GM12878 (cell line): ENCODE results near the gene ESRP2. TPM values are rescaled to one million over a fixed set of nuclear protein-coding genes. Genes with fewer than 3 reads are reported as not detected.

Experiments
- ATAC-seq: fragments of 200-7000 bp; cut with Tn5 transposase; 3 replicates; pipeline ENCODE4 v1.9.1; 2020; ENCODE audit warnings: mild to moderate bottlenecking, moderate library complexity
- BruUV-seq: library from RNA; stranded (reverse); fragments of 400-500 nt; replicated peaks from 2 replicates; lab custom pipeline; 2021; lab: Mats Ljungman, UMichigan
- CTCF ChIA-PET: fragments of 300-600 bp; sonication (Branson Sonifier 250); formaldehyde crosslinking; extraction: SDS; loops from one replicate; lab custom pipeline; 2021; ENCODE audit warnings: inconsistent platforms; lab: Yijun Ruan, JAX
- POLR2A ChIA-PET: fragments of 350-600 bp; formaldehyde crosslinking; extraction: SDS; loops from one replicate; lab custom pipeline; 2021; ENCODE audit warnings: inconsistent platforms; lab: Charles Lee
- RAD21 ChIA-PET: fragments of 300-600 bp; sonication (Branson Sonifier 250); formaldehyde crosslinking; loops from one replicate; lab custom pipeline; 2023; ENCODE audit warnings: antibody characterized with exemption; ENCODE audit not compliant: unreplicated experiment; lab: Charles Lee
- SMC1A ChIA-PET: fragments of 300-600 bp; sonication (Branson Sonifier 250); formaldehyde crosslinking; loops from one replicate; lab custom pipeline; 2023; ENCODE audit not compliant: unreplicated experiment, uncharacterized antibody; lab: Charles Lee
- DNase-seq: peaks from one replicate; pipeline ENCODE4 v3.0.0-alpha.2; 2011; ENCODE audit warnings: low read depth, low spot score
- FAIRE-seq: peaks from 3 replicates; lab custom pipeline; 2011; peaks lifted over from hg19 to GRCh38; lab: Jason Lieb, UNC
- H2AFZ ChIP-seq: 2 replicates; pipeline ENCODE4 v1.6.0; 2011; ENCODE audit warnings: low read depth, low read length, control low read depth; ENCODE audit not compliant: control insufficient read depth
- H3K27ac ChIP-seq: 2 replicates; pipeline ENCODE4 v1.5.1; 2011; ENCODE audit warnings: control low read depth; ENCODE audit not compliant: control insufficient read depth, insufficient read depth
- H3K27me3 ChIP-seq, 2 experiments: replicated peaks in 1 of 2; 2 replicates each; pipeline versions ENCODE4 v1.6.0 to v1.6.1; 2011; ENCODE audit warnings: low read length in 1 of 2; ENCODE audit not compliant: control insufficient read depth in 2 of 2, insufficient read depth in 2 of 2
- H3K36me3 ChIP-seq, 2 experiments: 2 replicates each; pipeline ENCODE4 v1.5.1; 2011; ENCODE audit warnings: low read length in 1 of 2; ENCODE audit not compliant: control insufficient read depth in 2 of 2, insufficient read depth in 2 of 2
- H3K4me1 ChIP-seq: 2 replicates; pipeline ENCODE4 v1.6.1; 2011; ENCODE audit warnings: mild to moderate bottlenecking, low read length, moderate library complexity, mixed read lengths; ENCODE audit not compliant: control insufficient read depth, insufficient read depth
- H3K4me2 ChIP-seq: 2 replicates; pipeline ENCODE4 v1.6.0; 2011; ENCODE audit warnings: control low read depth; ENCODE audit not compliant: control insufficient read depth, insufficient read depth
- H3K4me3 ChIP-seq: fragments of 200-600 bp; sonication (generic); 2 replicates; pipeline ENCODE4 v1.5.1; 2016
- H3K79me2 ChIP-seq: 2 replicates; pipeline ENCODE4 v1.6.0; 2011; ENCODE audit warnings: low read length; ENCODE audit not compliant: control insufficient read depth, insufficient read depth
- H3K9ac ChIP-seq: 2 replicates; pipeline ENCODE4 v1.8.0; 2011; ENCODE audit warnings: low read length, control low read depth, mixed read lengths; ENCODE audit not compliant: control insufficient read depth, insufficient read depth
- H3K9me3 ChIP-seq: replicated peaks from 3 replicates; pipeline ENCODE4 v1.5.1; 2011; ENCODE audit warnings: mild to moderate bottlenecking, low read length; ENCODE audit not compliant: control insufficient read depth, insufficient read depth
- H4K20me1 ChIP-seq: 2 replicates; pipeline ENCODE4 v1.6.0; 2011; ENCODE audit not compliant: control insufficient read depth, insufficient read depth
- ATF3 ChIP-seq: IDR thresholded peaks from 2 replicates; pipeline ENCODE4 v1.6.1; 2011; ENCODE audit warnings: low read depth, mild to moderate bottlenecking, low read length, moderate library complexity, borderline replicate concordance; ENCODE audit errors: extremely low read depth
- BCL3 ChIP-seq: IDR thresholded peaks from 2 replicates; pipeline ENCODE4 v1.6.1; 2011; ENCODE audit warnings: borderline replicate concordance, low read depth, mild to moderate bottlenecking, moderate library complexity, low read length; ENCODE audit not compliant: insufficient read depth, poor library complexity, severe bottlenecking
- BHLHE40 ChIP-seq, 2 experiments: fragments of 450-650 bp in 1 of 2; IDR thresholded peaks; 2 replicates each; pipeline ENCODE4 v1.6.1; 2011 to 2017; ENCODE audit warnings: low read depth in 2 of 2, borderline replicate concordance in 1 of 2, improper control_type of control experiment in 1 of 2, low read length in 1 of 2, mild to moderate bottlenecking in 1 of 2
- CEBPZ ChIP-seq: fragments of 150-350 bp; IDR thresholded peaks from 2 replicates; pipeline ENCODE4 v1.6.1; 2016; ENCODE audit warnings: low read depth, low read length
- GABPA ChIP-seq: IDR thresholded peaks from 2 replicates; pipeline ENCODE4 v1.6.1; 2014; ENCODE audit warnings: antibody characterized with exemption, low read depth, mild to moderate bottlenecking, inconsistent platforms
- HDAC6 ChIP-seq: fragments of 200-600 bp; sonication (generic); IDR thresholded peaks from one replicate; pipeline ENCODE4 v1.8.0; 2017; ENCODE audit warnings: antibody characterized with exemption; ENCODE audit not compliant: unreplicated experiment
- LARP7 ChIP-seq: fragments of 450-650 bp; IDR thresholded peaks from 2 replicates; pipeline ENCODE4 v1.6.1; 2017; ENCODE audit warnings: mild to moderate bottlenecking
- NR2C1 ChIP-seq: fragments of 450-650 bp; IDR thresholded peaks from 2 replicates; pipeline ENCODE4 v1.6.1; 2017; ENCODE audit warnings: antibody characterized with exemption, mild to moderate bottlenecking, moderate library complexity
- NRF1 ChIP-seq: conservative IDR thresholded peaks from 2 replicates; pipeline ENCODE4 v1.6.1; 2011; ENCODE audit warnings: mild to moderate bottlenecking, low read depth, low read length, improper control_type of control experiment
- PAX8 ChIP-seq: fragments of 450-650 bp; IDR thresholded peaks from 2 replicates; pipeline ENCODE4 v1.6.1; 2017; ENCODE audit warnings: mild to moderate bottlenecking, moderate library complexity
- PBX3 ChIP-seq: IDR thresholded peaks from 2 replicates; pipeline ENCODE4 v1.6.1; 2011; ENCODE audit warnings: mild to moderate bottlenecking, low read depth, low read length, moderate library complexity; ENCODE audit not compliant: insufficient replicate concordance
- RELA ChIP-seq: fragments of 450-650 bp; IDR thresholded peaks from 2 replicates; pipeline ENCODE4 v1.8.0; 2014; ENCODE audit warnings: borderline replicate concordance; ENCODE audit not compliant: partially characterized antibody
- SMARCA5 ChIP-seq: fragments of 450-650 bp; IDR thresholded peaks from 2 replicates; pipeline ENCODE4 v1.6.1; 2017; ENCODE audit warnings: mild to moderate bottlenecking
- SP1 ChIP-seq: IDR thresholded peaks from one replicate; pipeline ENCODE4 v1.6.1; 2011; ENCODE audit warnings: low read depth, low read length
- SREBF1 ChIP-seq: IDR thresholded peaks from 2 replicates; pipeline ENCODE4 v1.6.1; 2012; ENCODE audit warnings: mild to moderate bottlenecking, low read length
- SUZ12 ChIP-seq: fragments of 200-600 bp; sonication (generic); IDR thresholded peaks from one replicate; pipeline ENCODE4 v1.6.1; 2018; ENCODE audit warnings: antibody characterized with exemption, mild to moderate bottlenecking; ENCODE audit not compliant: unreplicated experiment
- ZZZ3 ChIP-seq: IDR thresholded peaks from 2 replicates; pipeline ENCODE4 v1.6.1; 2011; ENCODE audit warnings: low read depth; ENCODE audit not compliant: control insufficient read depth, insufficient read length
- WGBS: methylation state at CpG from one replicate; pipeline ENCODE4 v1.1.6; 2016; ENCODE audit warnings: low lambda C conversion rate; ENCODE audit not compliant: insufficient replicate concordance, insufficient coverage; ENCODE audit errors: missing lambda C conversion rate; 5-methylcytosine and 5-hydroxymethylcytosine counted together
- in situ Hi-C: fragments of 300-500 bp; cut with MboI; formaldehyde crosslinking; loops from 9 replicates; pipeline ENCODE4 v1.14.3; 2018; ENCODE audit warnings: mixed read lengths
- intact Hi-C: fragments of 100-400 bp; cut with micrococcal nuclease; formaldehyde crosslinking; loops from one replicate; pipeline ENCODE4 v1.14.2; 2022; ENCODE audit not compliant: unreplicated experiment
- polyA plus RNA-seq, 11 experiments: library from polyadenylated mRNA; depleted of rRNA in 4 of 11; unstranded in 6 of 11; stranded (reverse) in 5 of 11; fragments of >200 nt; fragmentation: Nextera tagmentation in 4 of 11; fragmentation: Illumina TruSeq in 1 of 11; extraction: Ambion mirVana in 4 of 11; extraction: Trizol in 1 of 11; gene quantifications; 1 replicate in 1 of 11; 2 replicates in 10 of 11; pipeline versions ENCODE4 v1.2.1 to v1.2.3, GENCODE V29; 2011 to 2016; ENCODE audit warnings: inconsistent platforms in 2 of 11, missing spikeins in 2 of 11, low read depth in 1 of 11
- total RNA-seq, 4 experiments: library from RNA; depleted of rRNA in 3 of 4; stranded (reverse); fragments of >200 nt in 3 of 4; fragmentation: Illumina TruSeq in 1 of 4; extraction: Trizol in 1 of 4; gene quantifications; 2 replicates each; pipeline versions ENCODE4 v1.2.1 to v1.2.3, GENCODE V29; 2013 to 2021

ESRP2 gene
- total and polyA plus RNA-seq, 10 of the 15 experiments (the other 5 are each of a cell fraction or from before 2014, with no cell fraction given): 0.04 to 0.64 (median 0.08) TPM; not detected in 3

GRCh38 chr16:68236137-68236825 is 354 bp upstream of the ESRP2 start:
- Histone ChIP-seq H3K4me3 (peak overlapping the region; percentile 62; the same call in 1 of the 2 replicates), H3K36me3 (no peaks in the 10 kb centered on the region), H3K27ac (no peak overlapping the region), H3K27me3 (no peaks in the 10 kb centered on the region), H3K4me1 (peaks cover 11% of the 10 kb centered on the region), H3K9me3 (no peaks in the 10 kb centered on the region), H2AFZ (peak overlapping the region; percentile 97), H4K20me1 (no peaks in the 10 kb centered on the region), H3K9ac (peak overlapping the region; percentile 68), H3K79me2 (no peaks in the 10 kb centered on the region), H3K4me2 (peak overlapping the region; percentile 98)
- in situ Hi-C loops: no loop called here
- ChIA-PET RAD21 (interaction anchor here (0.8 to 2.9 kb wide), 6 partner anchors 21 to 151 kb away, joined by 3 to 22 read pairs (median 4); partner anchors contain the start of genes NFATC3 and SLC7A6), POLR2A (interaction anchor here (0.6 to 1.3 kb wide), 5 partner anchors 8 to 487 kb away, joined by 3 to 4 read pairs (median 3); partner anchors contain the start of gene NFATC3), SMC1A (interaction anchor here (1.0 to 3.2 kb wide), 3 partner anchors 9 to 151 kb away, joined by 3 to 18 read pairs (median 9); partner anchors contain the start of gene NFATC3), CTCF (interaction anchor here (0.6 to 3.5 kb wide), 5 partner anchors 21 to 160 kb away, joined by 3 to 26 read pairs (median 10); no protein-coding TSS in a partner anchor)
- intact Hi-C loops: no loop called here
- WGBS: 8% methylated on average over 39 of the region's 45 CpGs
- no peak for FAIRE-seq
- BruUV-seq: no TSS peak
- DNase-seq: no peak
- no peak for ATAC-seq
- TF ChIP-seq SMARCA5 (no peak), ZZZ3 (no peak), NR2C1 (no peak), HDAC6 (no peak), NRF1 (no peak), SUZ12 (no peak), LARP7 (0 out of 2 replicates have a peak, but pooled peaks have one; percentile 17), RELA (no peak), PAX8 (no peak), ATF3 (peak; percentile 31; the same call in 1 of the 2 replicates), PBX3 (no peak), SREBF1 (no peak), BCL3 (no peak), CEBPZ (no peak), GABPA (no peak), BHLHE40 (IDR thresholded peaks at IDR 0.05; ENCODE audit: borderline replicate concordance in 1 of 2, low read depth in 2 of 2, low read length in 1 of 2) (peak; percentile 30 to 52; a peak in 1 of 4 replicates), SP1 (no peak)
